ENCODE measurements around the gene PDZRN3. TPM values are rescaled to one million over a fixed set of nuclear protein-coding genes. Genes with fewer than 3 reads are reported as not detected.

Gene PDZRN3
- total and polyA plus RNA-seq, 2 donors (not counting 3 experiments of a cell fraction or from before 2014, with no cell fraction given), result not detected

- dilution Hi-C loops (cut with MboI; ENCODE audit: extremely low pct_ligation_motif_present, low sequenced_read_pairs) (no loop called here), intact Hi-C loops (cut with micrococcal nuclease) (no loop called here)
- H3K4me3 ChIP-seq (replicated peaks in 1 of 3; ENCODE audit: insufficient read depth in 1 of 3, low read depth in 1 of 3, low read length in 3 of 3), result no peak overlapping the region
Measured at GRCh38 chr3:73609655-73610054, 15.1 kb downstream of the PDZRN3 start.

More at GRCh38 chr3:73609655-73610054, 15.1 kb downstream of the PDZRN3 start:
- ChIA-PET CTCF (no interaction called here), POLR2A (no interaction called here)
- H3K4me2 ChIP-seq (ENCODE audit: insufficient read depth, low read length), result no peak overlapping the region
- FAIRE-seq, result no peak
- no TSS peak for BruUV-seq (replicated peaks)
- no peak overlapping the region for H2AFZ ChIP-seq (ENCODE audit: low read depth, low read length)
- no peaks in the 10 kb centered on the region for H3K36me3 ChIP-seq (ENCODE audit: control insufficient read depth in 2 of 2, extremely low read depth in 1 of 2, insufficient read depth in 2 of 2, low read length in 2 of 2)
- no peaks in the 10 kb centered on the region for H3K4me1 ChIP-seq (ENCODE audit: control insufficient read depth, extremely low read depth, insufficient read depth, low read length)
- TF ChIP-seq MYC (IDR thresholded peaks at IDR 0.05; ENCODE audit: low read depth, low read length) (no peak), CTCF (IDR thresholded peaks at IDR 0.05; ENCODE audit: extremely low read depth in 1 of 2, insufficient read depth in 1 of 2, low read depth in 1 of 2, low read length in 2 of 2) (no peak), FOS (IDR thresholded peaks at IDR 0.05; ENCODE audit: borderline replicate concordance, insufficient read depth, low read length) (no peak), EZH2 (IDR thresholded peaks at IDR 0.05; ENCODE audit: borderline replicate concordance, low read depth, low read length, severe bottlenecking) (no peak), JUN (IDR thresholded peaks at IDR 0.05; ENCODE audit: borderline replicate concordance, insufficient read depth, insufficient read length, low read depth) (no peak), POLR2AphosphoS5 (IDR thresholded peaks at IDR 0.05; ENCODE audit: insufficient read depth, low read depth, low read length) (no peak), GATA2 (IDR thresholded peaks at IDR 0.05; ENCODE audit: insufficient read depth, insufficient read length, low read depth, low read length) (no peak), MAX (IDR thresholded peaks at IDR 0.05; ENCODE audit: insufficient read depth, insufficient read length) (no peak), POLR2A (IDR thresholded peaks at IDR 0.05; ENCODE audit: low read depth, low read length) (no peak)
- H3K79me2 ChIP-seq (ENCODE audit: control insufficient read depth, insufficient read depth, low read length), result no peaks in the 10 kb centered on the region
- no peak overlapping the region for H3K9ac ChIP-seq (replicated peaks; ENCODE audit: extremely low read depth, insufficient read depth, low read length)
- no peaks in the 10 kb centered on the region for H3K9me3 ChIP-seq (replicated peaks; ENCODE audit: control insufficient read depth, insufficient read depth, low read length)
- no peak overlapping the region for H3K27ac ChIP-seq (ENCODE audit: insufficient read depth, low read depth, low read length)
- no peak for DNase-seq (ENCODE audit: low read depth, low spot score)
- no peaks in the 10 kb centered on the region for H3K27me3 ChIP-seq (ENCODE audit: control insufficient read depth in 2 of 2, insufficient read depth in 2 of 2, low read length in 2 of 2)
- no peaks in the 10 kb centered on the region for H4K20me1 ChIP-seq (replicated peaks; ENCODE audit: control insufficient read depth, extremely low read depth, insufficient read depth, low read length)
- no peaks in the 10 kb centered on the region for H3K9me1 ChIP-seq (replicated peaks; ENCODE audit: control insufficient read depth, extremely low read depth, insufficient read depth, low read length)
